ENCODE data around the gene APC2. TPM values are rescaled to one million over a fixed set of nuclear protein-coding genes. Genes with fewer than 3 reads are reported as not detected.
A peak's percentile ranks its signal among the peaks of the same experiment; 100 is the strongest.
"Not testable (repeated sequence)": the region's sequence is repeated elsewhere in the genome, so short reads cannot be mapped to it uniquely, and the experiment has no call there.

Gene APC2
- total RNA-seq, 2 experiments from 2014 or later, result 0.02 to 0.10 TPM

GRCh38 chr19:1438035-1438932 is 11.6 kb upstream of the APC2 start, which contains the start of gene RPS15:
TSS of gene RPS15 (plus strand) at chr19:1438396. CDS start at chr19:1438426, 30 bp downstream.
- DNase-seq, result peak; percentile 94
- Mint-ChIP-seq H3K4me3 (peak within 1 kb of the TSS; percentile 97), H3K4me1 (peaks cover 34% of the 10 kb centered on the region), H3K36me3 (ENCODE audit: low read depth) (peaks cover 39% of the 10 kb centered on the region), H3K27ac (peak within 1 kb of the TSS; percentile 100), H3K9me3 (no peaks in the 10 kb centered on the region), H3K27me3 (no peaks in the 10 kb centered on the region)
- CTCF ChIA-PET, result interaction anchor here (0.8 to 0.9 kb wide), 4 partner anchors 11 to 154 kb away, joined by 3 to 4 read pairs (median 4); no protein-coding TSS in a partner anchor
- POLR2A ChIA-PET, result interaction anchor here (0.7 kb wide), 1 partner anchor 30 kb away, joined by 3 read pairs; no protein-coding TSS in a partner anchor

GRCh38 chr19:1438933-1439354 is 11.0 kb upstream of the APC2 start:
- ChIA-PET POLR2A (no interaction called here), CTCF (no interaction called here)
- no peak for DNase-seq
- Mint-ChIP-seq H3K4me3 (peak overlapping the region; percentile 97), H3K27ac (peak overlapping the region; percentile 100), H3K27me3 (no peaks in the 10 kb centered on the region), H3K9me3 (no peaks in the 10 kb centered on the region), H3K36me3 (ENCODE audit: low read depth) (peaks cover 39% of the 10 kb centered on the region), H3K4me1 (peaks cover 34% of the 10 kb centered on the region)

GRCh38 chr19:1439525-1440417 is 10.2 kb upstream of the APC2 start:
- peak overlapping the region; percentile 100 for H3K27ac Mint-ChIP-seq
- DNase-seq, POLR2A ChIA-PET, H3K27me3 Mint-ChIP-seq, H3K9me3 Mint-ChIP-seq: not testable (repeated sequence)
- CTCF ChIA-PET, result interaction anchor here (1.5 kb wide), 1 partner anchor 23 kb away, joined by 4 read pairs; no protein-coding TSS in a partner anchor
- H3K4me1 Mint-ChIP-seq, result peaks cover 40% of the 10 kb centered on the region
- peaks cover 39% of the 10 kb centered on the region for H3K36me3 Mint-ChIP-seq (ENCODE audit: low read depth)
- H3K4me3 Mint-ChIP-seq, result peak overlapping the region; percentile 97

- Mint-ChIP-seq H3K27me3 (peaks cover 2% of the 10 kb centered on the region), H3K4me3 (peak overlapping the region; percentile 97), H3K9me3 (no peaks in the 10 kb centered on the region), H3K4me1 (peaks cover 45% of the 10 kb centered on the region), H3K36me3 (ENCODE audit: low read depth) (peaks cover 36% of the 10 kb centered on the region), H3K27ac (peak overlapping the region; percentile 74)
- ChIA-PET CTCF (interaction anchor here (1.5 kb wide), 1 partner anchor 24 kb away, joined by 4 read pairs; no protein-coding TSS in a partner anchor), POLR2A (no interaction called here)
- no peak for DNase-seq
Measured at GRCh38 chr19:1440418-1440801, 9.5 kb upstream of the APC2 start.

GRCh38 chr19:1441022-1441426 is 8.9 kb upstream of the APC2 start:
- peaks cover 47% of the 10 kb centered on the region for H3K4me1 Mint-ChIP-seq
- H3K27me3 Mint-ChIP-seq, result peaks cover 3% of the 10 kb centered on the region
- no peaks in the 10 kb centered on the region for H3K9me3 Mint-ChIP-seq
- DNase-seq, result no peak
- ChIA-PET CTCF (interaction anchor here (0.7 to 1.5 kb wide), 3 partner anchors 15 to 25 kb away, joined by 3 to 5 read pairs (median 4); no protein-coding TSS in a partner anchor), POLR2A (no interaction called here)
- H3K4me3 Mint-ChIP-seq, result peak overlapping the region; percentile 97
- peaks cover 36% of the 10 kb centered on the region for H3K36me3 Mint-ChIP-seq (ENCODE audit: low read depth)
- no peak overlapping the region for H3K27ac Mint-ChIP-seq

- H3K36me3 Mint-ChIP-seq (ENCODE audit: low read depth), result peaks cover 36% of the 10 kb centered on the region
- peaks cover 3% of the 10 kb centered on the region for H3K27me3 Mint-ChIP-seq
- CTCF ChIA-PET, result interaction anchor here (1.2 kb wide), 1 partner anchor 14 kb away, joined by 5 read pairs; no protein-coding TSS in a partner anchor
- DNase-seq, result no peak
- H3K4me1 Mint-ChIP-seq, result peaks cover 47% of the 10 kb centered on the region
- peak overlapping the region; percentile 52 for H3K27ac Mint-ChIP-seq
- POLR2A ChIA-PET, result interaction anchor here (0.6 kb wide), 1 partner anchor 197 kb away, joined by 7 read pairs; no protein-coding TSS in a partner anchor
- H3K4me3 Mint-ChIP-seq, result peak overlapping the region; percentile 30
- no peaks in the 10 kb centered on the region for H3K9me3 Mint-ChIP-seq
Measured at GRCh38 chr19:1441677-1442438, 8.1 kb upstream of the APC2 start.

GRCh38 chr19:1445185-1445931 is 4.6 kb upstream of the APC2 start:
- Mint-ChIP-seq H3K27me3 (peaks cover 26% of the 10 kb centered on the region), H3K36me3 (ENCODE audit: low read depth) (peaks cover 25% of the 10 kb centered on the region), H3K4me1 (peaks cover 37% of the 10 kb centered on the region), H3K9me3 (no peaks in the 10 kb centered on the region), H3K27ac (peak overlapping the region; percentile 62), H3K4me3 (peak overlapping the region; percentile 65)
- DNase-seq, result peak; percentile 76
- ChIA-PET CTCF (interaction anchor here (0.8 to 2.5 kb wide), 6 partner anchors 9 to 343 kb away, joined by 3 to 20 read pairs (median 4); no protein-coding TSS in a partner anchor), POLR2A (no interaction called here)

GRCh38 chr19:1445932-1446712 is 3.8 kb upstream of the APC2 start:
- no peak for DNase-seq
- Mint-ChIP-seq H3K4me3 (no peak overlapping the region), H3K27me3 (peaks cover 34% of the 10 kb centered on the region), H3K36me3 (ENCODE audit: low read depth) (peaks cover 17% of the 10 kb centered on the region), H3K27ac (no peak overlapping the region), H3K4me1 (peaks cover 33% of the 10 kb centered on the region), H3K9me3 (no peaks in the 10 kb centered on the region)
- ChIA-PET POLR2A (no interaction called here), CTCF (interaction anchor here (1.5 to 2.5 kb wide), 3 partner anchors 8 to 202 kb away, joined by 6 to 20 read pairs (median 7); no protein-coding TSS in a partner anchor)

GRCh38 chr19:1446713-1447481 is 3.0 kb upstream of the APC2 start:
- Mint-ChIP-seq H3K36me3 (ENCODE audit: low read depth) (peaks cover 11% of the 10 kb centered on the region), H3K4me1 (peaks cover 30% of the 10 kb centered on the region), H3K4me3 (peak overlapping the region; percentile 13), H3K27me3 (peaks cover 38% of the 10 kb centered on the region), H3K9me3 (no peaks in the 10 kb centered on the region), H3K27ac (no peak overlapping the region)
- POLR2A ChIA-PET, result no interaction called here
- CTCF ChIA-PET, result no interaction called here
- DNase-seq, result peak; percentile 31

GRCh38 chr19:1447504-1447903 is 2.4 kb upstream of the APC2 start:
- Mint-ChIP-seq H3K4me1 (peaks cover 25% of the 10 kb centered on the region), H3K27ac (no peak overlapping the region), H3K9me3 (no peaks in the 10 kb centered on the region), H3K27me3 (peaks cover 40% of the 10 kb centered on the region), H3K36me3 (ENCODE audit: low read depth) (peaks cover 5% of the 10 kb centered on the region), H3K4me3 (peak overlapping the region; percentile 13)
- ChIA-PET POLR2A (no interaction called here), CTCF (no interaction called here)
- DNase-seq, result no peak
